GM20000 (cell line): ENCODE measurements around the gene TBC1D4.

Experiments
- DNase-seq: peaks from one replicate; pipeline ENCODE4 v3.0.0; 2012; ENCODE audit warnings: low spot score
- TF ChIP-seq, protein P1 (sequence below): IDR thresholded peaks from 2 replicates; pipeline ENCODE4 v1.5.1; 2012; ENCODE audit warnings: mild to moderate bottlenecking, control low read depth; ENCODE audit errors: extremely low read depth, missing control alignments

The TBC1D4 gene

DNA sequence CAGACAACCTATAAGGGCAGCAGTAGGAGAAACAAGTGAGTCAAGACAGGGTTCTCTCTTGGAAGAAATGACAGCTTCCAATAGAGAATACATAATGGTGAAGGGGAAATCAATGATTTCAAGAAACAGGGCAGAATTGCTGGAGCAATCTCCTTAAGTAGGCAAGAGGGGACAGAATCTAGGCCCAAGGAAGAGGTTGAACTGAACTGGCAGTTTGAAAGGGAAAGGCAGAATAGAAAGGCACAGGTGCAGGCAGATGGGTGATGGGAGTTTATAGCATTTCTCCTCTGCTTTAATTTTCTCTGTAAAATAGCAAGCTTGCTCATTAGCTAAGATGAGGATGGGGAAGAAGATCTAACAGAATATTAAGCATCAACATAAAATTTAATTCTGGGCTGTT, 110.8 kb downstream of the TBC1D4 start:
- TF ChIP-seq, protein P1, sequence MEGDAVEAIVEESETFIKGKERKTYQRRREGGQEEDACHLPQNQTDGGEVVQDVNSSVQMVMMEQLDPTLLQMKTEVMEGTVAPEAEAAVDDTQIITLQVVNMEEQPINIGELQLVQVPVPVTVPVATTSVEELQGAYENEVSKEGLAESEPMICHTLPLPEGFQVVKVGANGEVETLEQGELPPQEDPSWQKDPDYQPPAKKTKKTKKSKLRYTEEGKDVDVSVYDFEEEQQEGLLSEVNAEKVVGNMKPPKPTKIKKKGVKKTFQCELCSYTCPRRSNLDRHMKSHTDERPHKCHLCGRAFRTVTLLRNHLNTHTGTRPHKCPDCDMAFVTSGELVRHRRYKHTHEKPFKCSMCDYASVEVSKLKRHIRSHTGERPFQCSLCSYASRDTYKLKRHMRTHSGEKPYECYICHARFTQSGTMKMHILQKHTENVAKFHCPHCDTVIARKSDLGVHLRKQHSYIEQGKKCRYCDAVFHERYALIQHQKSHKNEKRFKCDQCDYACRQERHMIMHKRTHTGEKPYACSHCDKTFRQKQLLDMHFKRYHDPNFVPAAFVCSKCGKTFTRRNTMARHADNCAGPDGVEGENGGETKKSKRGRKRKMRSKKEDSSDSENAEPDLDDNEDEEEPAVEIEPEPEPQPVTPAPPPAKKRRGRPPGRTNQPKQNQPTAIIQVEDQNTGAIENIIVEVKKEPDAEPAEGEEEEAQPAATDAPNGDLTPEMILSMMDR: no peak
- no peak for DNase-seq

DNA sequence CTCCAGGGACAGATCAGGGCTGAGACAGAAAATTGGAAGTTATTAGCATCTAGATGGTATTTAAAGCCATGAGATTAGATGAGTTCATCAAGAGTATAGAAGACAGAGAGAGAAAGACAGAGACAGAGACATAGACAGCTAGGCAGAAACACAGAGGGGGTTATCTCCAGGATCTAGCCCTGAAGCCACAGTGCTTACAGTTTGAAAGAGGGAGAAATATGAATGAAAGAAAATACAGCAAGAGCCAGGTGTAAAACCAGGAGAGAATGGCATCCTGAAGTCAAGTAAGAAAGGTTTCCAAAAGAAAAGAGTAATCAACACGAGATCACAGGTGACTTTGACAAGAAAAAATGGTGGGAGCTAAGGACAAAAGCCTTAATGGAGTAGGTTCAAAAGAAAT, 111.2 kb downstream of the TBC1D4 start:
- DNase-seq: no peak
- TF ChIP-seq, protein P1: no peak

DNA sequence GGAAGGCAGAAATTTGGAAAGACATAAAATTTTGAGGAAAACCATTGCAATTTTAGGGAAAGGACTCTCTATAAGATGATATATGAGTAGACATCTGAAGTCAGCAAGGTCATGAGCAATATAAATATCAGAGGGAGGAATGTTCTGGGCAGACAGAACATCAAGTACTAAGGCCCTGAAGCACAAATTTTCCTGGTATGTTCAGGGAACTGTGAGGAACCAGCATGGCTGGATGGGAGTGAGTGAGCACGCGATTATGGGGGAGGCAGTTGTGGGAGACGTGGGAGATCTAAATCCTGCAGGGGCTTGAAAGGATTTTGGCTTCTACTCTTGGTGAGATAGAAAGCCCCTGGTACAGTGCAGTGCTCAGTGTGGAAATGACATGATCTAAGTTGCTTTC, 112.0 kb downstream of the TBC1D4 start:
- no peak for DNase-seq
- TF ChIP-seq, protein P1: no peak

DNA sequence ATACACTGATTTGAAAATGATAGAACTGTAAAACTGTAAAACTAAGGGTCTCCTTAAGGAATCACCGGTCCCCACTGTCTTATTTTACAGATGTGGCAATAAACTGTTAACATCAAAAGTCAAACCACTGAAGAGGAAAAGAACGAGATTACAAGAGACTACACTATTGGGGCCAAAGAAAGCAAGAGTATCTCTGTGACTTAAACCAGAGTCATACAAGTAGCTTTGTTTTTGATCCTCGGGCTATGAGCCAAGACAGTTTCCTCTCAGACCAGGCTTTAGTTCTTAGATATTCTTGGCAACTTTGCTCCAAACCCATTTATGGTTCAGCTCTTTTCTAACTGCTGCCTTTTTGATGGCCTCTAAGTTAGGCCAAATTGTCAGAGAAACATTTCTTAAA, 113.8 kb downstream of the TBC1D4 start:
- TF ChIP-seq, protein P1: no peak
- no peak for DNase-seq

DNA sequence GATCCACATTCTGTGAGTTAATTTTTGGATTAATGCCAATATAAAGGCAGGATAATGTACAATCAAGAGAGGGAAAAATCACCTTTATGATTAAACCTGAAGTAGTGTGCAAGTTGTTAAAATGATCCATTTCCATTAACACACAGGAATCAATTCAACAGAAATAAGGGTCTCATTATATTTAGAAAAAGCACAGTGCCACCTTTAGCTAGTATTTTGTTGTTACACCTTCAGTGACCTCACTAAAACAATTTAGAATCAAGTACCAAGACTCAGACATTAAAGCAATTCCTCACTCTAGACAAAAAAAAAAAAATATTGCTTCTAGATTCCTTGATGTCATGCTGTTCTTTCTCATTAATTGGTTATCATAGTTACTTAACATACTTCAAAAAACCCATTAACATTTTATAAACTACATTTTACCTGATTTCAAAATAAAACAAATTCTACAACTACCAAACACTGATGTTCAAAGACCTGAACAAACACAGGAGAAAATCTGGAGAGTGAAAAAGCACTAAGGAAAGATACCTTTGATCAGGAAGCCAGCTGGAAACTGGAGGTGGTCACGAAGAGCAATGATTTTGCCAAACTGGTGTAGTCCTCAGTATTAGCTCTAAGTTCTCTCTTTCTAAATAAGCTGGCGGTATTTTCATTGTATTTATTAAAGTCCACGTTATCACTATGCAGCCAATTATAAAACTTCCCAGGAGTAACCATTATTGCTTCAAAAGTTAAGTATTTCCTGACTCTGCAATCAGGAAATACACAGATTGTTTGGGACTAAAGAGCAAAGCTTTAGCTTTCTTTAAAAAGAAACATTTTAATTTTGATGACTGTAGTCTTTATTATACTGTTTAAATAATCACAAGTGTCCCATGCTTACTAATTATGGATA, 115.3 kb downstream of the TBC1D4 start:
- TF ChIP-seq, protein P1: no peak
- no peak for DNase-seq

DNA sequence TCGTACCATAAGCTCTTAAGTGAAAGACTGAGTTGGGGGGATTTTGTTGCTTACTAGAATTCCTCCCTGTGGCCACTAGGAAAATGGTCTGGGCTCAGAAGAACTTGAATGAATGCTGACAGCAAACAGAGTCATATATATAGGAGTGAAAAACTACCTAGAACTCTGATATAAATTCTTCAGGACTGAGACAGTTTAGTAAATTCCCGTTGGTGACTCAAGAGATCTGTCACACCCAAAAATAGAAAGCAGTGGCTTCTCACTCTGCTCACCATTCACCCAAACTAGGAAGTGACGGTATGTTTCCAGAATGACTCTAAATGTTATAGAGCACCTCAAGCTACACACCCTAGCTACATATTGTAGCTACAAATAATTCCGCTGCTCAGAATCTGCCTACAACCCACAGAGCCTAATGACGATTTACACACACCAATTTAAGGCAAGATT, 116.2 kb downstream of the TBC1D4 start:
- TF ChIP-seq, protein P1: no peak
- DNase-seq: peak; percentile 64

DNA sequence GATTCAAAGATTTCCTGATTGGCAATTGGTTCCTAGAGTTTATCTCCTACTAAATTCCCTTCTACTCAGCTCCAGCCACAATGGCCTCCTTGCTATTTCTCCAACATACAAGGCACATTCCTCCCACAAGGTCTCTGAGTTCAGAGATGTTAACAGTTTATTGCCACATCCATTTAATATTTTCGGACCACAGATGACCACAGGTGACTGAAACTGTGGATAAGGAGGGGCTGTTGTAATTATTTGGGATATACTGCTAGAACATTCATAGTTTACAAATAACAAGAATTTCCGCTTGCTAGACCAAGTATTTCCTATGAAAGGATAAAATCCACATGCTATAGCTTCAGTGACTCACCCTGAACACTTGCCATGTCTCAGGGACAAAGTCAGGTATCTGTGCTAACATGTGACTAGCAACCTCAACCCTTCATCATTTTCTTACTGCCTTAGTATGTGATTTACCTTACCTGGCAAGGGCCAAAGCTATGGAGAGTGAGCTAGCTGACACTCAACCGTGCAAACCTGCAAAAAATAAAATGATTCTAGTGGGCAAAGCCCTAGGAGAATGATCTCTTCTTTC, 117.7 kb downstream of the TBC1D4 start:
- DNase-seq: no peak
- TF ChIP-seq, protein P1: no peak
